Amygdala (tissue), 56 donors: ENCODE results near the gene XAGE2.

Experiments
- DNase-seq, 56 donors: peaks; one replicate each; lab custom pipeline; 2025; lab: John Stamatoyannopoulos, UW

XAGE2 gene

DNA sequence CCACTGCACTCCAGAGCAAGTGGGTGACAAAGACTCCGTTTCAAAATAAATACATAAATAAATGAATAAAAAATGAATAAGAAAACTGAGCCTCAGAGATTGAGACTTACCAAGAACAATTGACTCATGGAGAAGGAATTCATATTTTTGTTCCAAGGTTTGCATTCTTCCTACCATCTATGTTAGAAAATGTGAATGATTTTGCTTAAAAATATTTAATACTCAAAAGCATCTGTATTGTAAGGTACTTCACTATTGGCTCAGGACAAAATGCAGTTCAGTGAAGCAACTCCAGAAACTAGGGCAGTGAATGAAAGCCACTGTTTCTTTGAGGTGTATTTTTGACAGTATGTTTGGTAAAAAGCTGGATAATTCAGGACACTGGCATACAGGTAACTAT, 54.1 kb downstream of the XAGE2 start:
- no peak for DNase-seq

DNA sequence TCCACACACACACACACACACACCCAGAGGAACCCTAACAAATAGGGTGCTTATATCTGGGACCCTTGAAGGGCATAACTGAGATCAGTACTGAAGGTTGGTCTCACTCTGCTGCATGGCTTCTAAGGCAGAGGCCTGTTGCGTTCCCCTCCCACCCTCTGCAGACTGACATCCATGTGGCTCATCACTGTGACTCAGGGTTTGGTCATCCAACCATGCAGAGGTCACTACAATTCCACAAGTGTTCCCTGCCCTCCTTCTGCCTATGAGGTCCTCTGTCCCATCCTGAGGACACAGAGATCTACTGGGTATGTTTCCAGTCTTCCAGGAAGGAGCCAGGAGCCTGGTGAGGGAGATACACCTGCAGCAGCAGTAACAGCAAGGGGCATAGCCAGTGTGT, 55.8 kb downstream of the XAGE2 start:
- no peak for DNase-seq
